HEK293 (cell line): Measurements from ENCODE around the gene USP33.

Experiments used
- CTCF ChIA-PET: fragments of 350-600 bp; formaldehyde crosslinking; extraction: SDS; loops from one replicate; lab custom pipeline; 2021; ENCODE audit warnings: antibody characterized with exemption; lab: Yijun Ruan, JAX
- POLR2A ChIA-PET: fragments of 300-600 bp; formaldehyde crosslinking; extraction: SDS; loops from one replicate; lab custom pipeline; 2020; ENCODE audit warnings: antibody characterized with exemption, inconsistent platforms; lab: Yijun Ruan, JAX
- H3K27ac ChIP-seq: fragments of 200-500 bp; sonication (Bioruptor generic); 2 replicates; pipeline ENCODE4 v1.5.1; 2014; ENCODE audit warnings: low read depth, low read length, control low read depth, inconsistent platforms; ENCODE audit errors: extremely low read depth
- H3K36me3 ChIP-seq, 2 experiments: fragments of 200-500 bp in 1 of 2; sonication (Bioruptor generic) in 1 of 2; 1 replicate in 1 of 2; 2 replicates in 1 of 2; pipeline ENCODE4 v1.5.1; 2014 to 2017; ENCODE audit warnings: inconsistent platforms in 2 of 2, low read length in 2 of 2; ENCODE audit not compliant: control insufficient read depth in 2 of 2, insufficient read depth in 1 of 2
- H3K4me1 ChIP-seq: fragments of 200-500 bp; sonication (Bioruptor generic); 2 replicates; pipeline ENCODE4 v1.5.1; 2014; ENCODE audit warnings: mild to moderate bottlenecking, low read length, inconsistent platforms; ENCODE audit not compliant: control insufficient read depth, insufficient read depth
- H3K4me3 ChIP-seq: 2 replicates; pipeline ENCODE4 v1.5.1; 2011; ENCODE audit warnings: low read depth, mild to moderate bottlenecking, control low read depth, low read length, moderate library complexity
- H3K9me3 ChIP-seq: fragments of 200-500 bp; sonication (Bioruptor generic); 2 replicates; pipeline ENCODE4 v1.5.1; 2014; ENCODE audit warnings: low read depth, low read length, inconsistent platforms; ENCODE audit not compliant: control insufficient read depth, insufficient read depth
- EGR2 ChIP-seq: fragments of 450-650 bp; formaldehyde crosslinking; IDR thresholded peaks from 2 replicates; pipeline ENCODE4 v1.5.1; 2016; ENCODE audit warnings: low read depth, missing biosample characterization, missing genetic modification characterization
- GLI2 ChIP-seq: fragments of 450-650 bp; formaldehyde crosslinking; IDR thresholded peaks from 2 replicates; pipeline ENCODE4; 2017; ENCODE audit warnings: missing biosample characterization, missing genetic modification characterization, low read depth, borderline replicate concordance
- HOXC10 ChIP-seq: sonication (generic); formaldehyde crosslinking; IDR thresholded peaks from 2 replicates; pipeline ENCODE4 v1.8.1; 2023; ENCODE audit warnings: mild to moderate bottlenecking, missing genetic modification reagents
- IKZF3 ChIP-seq: fragments of 450-650 bp; IDR thresholded peaks from 2 replicates; pipeline ENCODE4 v1.5.0; 2018; ENCODE audit warnings: missing biosample characterization, mild to moderate bottlenecking, missing genetic modification characterization, moderate library complexity
- MYNN ChIP-seq: fragments of 450-650 bp; formaldehyde crosslinking; IDR thresholded peaks from 2 replicates; pipeline ENCODE4 v1.5.1; 2016; ENCODE audit warnings: missing biosample characterization, missing genetic modification characterization, borderline replicate concordance
- REST ChIP-seq: fragments of 450-650 bp; formaldehyde crosslinking; IDR thresholded peaks from 2 replicates; pipeline ENCODE4 v1.5.1; 2016; ENCODE audit warnings: missing biosample characterization, missing genetic modification characterization
- SP7 ChIP-seq: fragments of 450-650 bp; formaldehyde crosslinking; IDR thresholded peaks from 2 replicates; pipeline ENCODE4 v1.5.1; 2016; ENCODE audit warnings: missing biosample characterization, missing genetic modification characterization
- ZBTB20 ChIP-seq: fragments of 450-650 bp; formaldehyde crosslinking; IDR thresholded peaks from 2 replicates; pipeline ENCODE4 v1.5.1; 2016; ENCODE audit warnings: missing biosample characterization, missing genetic modification characterization
- ZIC2 ChIP-seq: fragments of 450-650 bp; formaldehyde crosslinking; IDR thresholded peaks from 2 replicates; pipeline ENCODE4 v1.5.1; 2016; ENCODE audit warnings: missing biosample characterization, missing genetic modification characterization
- ZNF138 ChIP-seq: fragments of 450-650 bp; formaldehyde crosslinking; IDR thresholded peaks from 2 replicates; pipeline ENCODE4 v1.5.1; 2016; ENCODE audit warnings: missing biosample characterization, missing genetic modification characterization, borderline replicate concordance
- ZNF174 ChIP-seq: fragments of 450-650 bp; formaldehyde crosslinking; IDR thresholded peaks from 2 replicates; pipeline ENCODE4 v1.5.0; 2017; ENCODE audit warnings: missing biosample characterization, mild to moderate bottlenecking, missing genetic modification characterization
- ZNF175 ChIP-seq: fragments of 450-650 bp; formaldehyde crosslinking; IDR thresholded peaks from 2 replicates; pipeline ENCODE4 v1.5.1; 2016; ENCODE audit warnings: missing biosample characterization, missing genetic modification characterization
- ZNF23 ChIP-seq: fragments of 450-650 bp; formaldehyde crosslinking; IDR thresholded peaks from 2 replicates; pipeline ENCODE4 v1.5.1; 2016; ENCODE audit warnings: missing biosample characterization, missing genetic modification characterization, borderline replicate concordance
- ZNF266 ChIP-seq: fragments of 450-650 bp; formaldehyde crosslinking; IDR thresholded peaks from 2 replicates; pipeline ENCODE4 v1.5.1; 2016; ENCODE audit warnings: missing biosample characterization, missing genetic modification characterization, low read depth
- ZNF292 ChIP-seq: fragments of 450-650 bp; formaldehyde crosslinking; IDR thresholded peaks from 2 replicates; pipeline ENCODE4 v1.5.1; 2016; ENCODE audit warnings: low read depth, missing biosample characterization, missing genetic modification characterization, borderline replicate concordance
- ZNF37A ChIP-seq: fragments of 450-650 bp; IDR thresholded peaks from 2 replicates; pipeline ENCODE4 v1.5.1; 2018; ENCODE audit warnings: missing biosample characterization, missing genetic modification characterization
- ZNF416 ChIP-seq: fragments of 450-650 bp; formaldehyde crosslinking; IDR thresholded peaks from 2 replicates; pipeline ENCODE4 v1.5.1; 2016; ENCODE audit warnings: missing biosample characterization, missing genetic modification characterization
- ZNF555 ChIP-seq: fragments of 450-650 bp; formaldehyde crosslinking; conservative IDR thresholded peaks from 2 replicates; pipeline ENCODE4 v1.5.1; 2017; ENCODE audit warnings: missing biosample characterization, mild to moderate bottlenecking, missing genetic modification characterization, inconsistent platforms
- ZNF626 ChIP-seq: fragments of 450-650 bp; sonication (Bioruptor Pico); formaldehyde crosslinking; IDR thresholded peaks from 2 replicates; pipeline ENCODE4 v1.5.1; 2018; ENCODE audit warnings: missing biosample characterization, missing genetic modification characterization, inconsistent platforms
- ZNF654 ChIP-seq: fragments of 450-650 bp; formaldehyde crosslinking; IDR thresholded peaks from 2 replicates; pipeline ENCODE4 v1.5.1; 2016; ENCODE audit warnings: low read depth, missing biosample characterization, missing genetic modification characterization
- ZNF658 ChIP-seq: fragments of 450-650 bp; formaldehyde crosslinking; IDR thresholded peaks from 2 replicates; pipeline ENCODE4; 2016; ENCODE audit warnings: missing biosample characterization, missing genetic modification characterization
- ZNF664 ChIP-seq: fragments of 450-650 bp; formaldehyde crosslinking; IDR thresholded peaks from 2 replicates; pipeline ENCODE4 v1.5.1; 2016; ENCODE audit warnings: missing biosample characterization, missing genetic modification characterization
- ZNF830 ChIP-seq: fragments of 450-650 bp; IDR thresholded peaks from 2 replicates; pipeline ENCODE4 v1.5.0; 2018; ENCODE audit warnings: missing biosample characterization, missing genetic modification characterization, low read depth, mild to moderate bottlenecking, moderate library complexity
- ZSCAN18 ChIP-seq: fragments of 450-650 bp; formaldehyde crosslinking; IDR thresholded peaks from 2 replicates; pipeline ENCODE4 v1.5.1; 2016; ENCODE audit warnings: missing biosample characterization, missing genetic modification characterization

The USP33 gene

GRCh38 chr1:77802026-77802425 is 42.4 kb upstream of the USP33 start:
- TF ChIP-seq SP7 (no peak), ZNF555 (tag by site-specific recombination) (no peak), ZNF664 (tag by site-specific recombination) (peak; percentile 39; the same call in 1 of the 2 replicates), ZNF830 (tag by site-specific recombination) (no peak), ZNF626 (no peak)
- Histone ChIP-seq H3K4me1 (no peaks in the 10 kb centered on the region), H3K36me3 (peaks cover 15 to 28% of the 10 kb centered on the region in 2 experiments), H3K9me3 (no peaks in the 10 kb centered on the region), H3K4me3 (no peak overlapping the region), H3K27ac (no peak overlapping the region)
- ChIA-PET CTCF (no interaction called here), POLR2A (no interaction called here)

GRCh38 chr1:77797991-77798390 is 38.3 kb upstream of the USP33 start:
- CTCF ChIA-PET: no interaction called here
- Histone ChIP-seq H3K27ac (no peak overlapping the region), H3K9me3 (no peaks in the 10 kb centered on the region)

More at GRCh38 chr1:77797991-77798390, 38.3 kb upstream of the USP33 start:
- Histone ChIP-seq H3K4me3 (no peak overlapping the region), H3K36me3 (peaks cover 0 to 18% of the 10 kb centered on the region in 2 experiments), H3K4me1 (no peaks in the 10 kb centered on the region)
- POLR2A ChIA-PET: no interaction called here
- TF ChIP-seq HOXC10 (CRISPR knock-in tag) (no peak), MYNN (tag by site-specific recombination) (no peak), GLI2 (tag by site-specific recombination) (no peak), EGR2 (tag by site-specific recombination) (no peak), ZIC2 (no peak), ZNF37A (tag by site-specific recombination) (no peak), ZNF138 (tag by site-specific recombination) (no peak), ZNF266 (tag by site-specific recombination) (no peak), IKZF3 (no peak), ZNF292 (tag by site-specific recombination) (no peak), ZNF175 (tag by site-specific recombination) (no peak), ZBTB20 (no peak), ZNF23 (tag by site-specific recombination) (no peak), REST (tag by site-specific recombination) (no peak), ZNF654 (tag by site-specific recombination) (no peak), ZSCAN18 (tag by site-specific recombination) (no peak), ZNF416 (tag by site-specific recombination) (no peak), ZNF174 (tag by site-specific recombination) (no peak), ZNF658 (tag by site-specific recombination) (no peak)
